CD4-positive, alpha-beta T cell treated with Interleukin-6 for 4 hours (primary cell): ENCODE measurements around the gene PDE6A.
"Not testable (repeated sequence)": the region's sequence is repeated elsewhere in the genome, so short reads cannot be mapped to it uniquely, and the experiment has no call there.

Experiments
- DNase-seq: peaks from one replicate; pipeline ENCODE4 v3.0.0-alpha.2; 2020; ENCODE audit warnings: mixed read lengths

Gene PDE6A

GRCh38 chr5:149858481-149858880 is 86.1 kb downstream of the PDE6A start:
- DNase-seq, result not testable (repeated sequence)

GRCh38 chr5:149857499-149857898 is 87.1 kb downstream of the PDE6A start:
- no peak for DNase-seq

- DNase-seq, result no peak
Measured at GRCh38 chr5:149855366-149855765, 89.2 kb downstream of the PDE6A start.

GRCh38 chr5:149854866-149855265 is 89.7 kb downstream of the PDE6A start:
- no peak for DNase-seq

- no peak for DNase-seq
Measured at GRCh38 chr5:149853701-149854100, 90.9 kb downstream of the PDE6A start.

GRCh38 chr5:149853331-149853648 is 91.3 kb downstream of the PDE6A start:
- DNase-seq, result no peak

- peak; percentile 52 for DNase-seq
Measured at GRCh38 chr5:149852641-149853330, 91.8 kb downstream of the PDE6A start.

- no peak for DNase-seq
Measured at GRCh38 chr5:149851211-149851610, 93.4 kb downstream of the PDE6A start.

GRCh38 chr5:149849966-149850910 is 94.4 kb downstream of the PDE6A start:
- no peak for DNase-seq

GRCh38 chr5:149849280-149849965 is 95.2 kb downstream of the PDE6A start:
- no peak for DNase-seq

- DNase-seq, result no peak
Measured at GRCh38 chr5:149847611-149848010, 97.0 kb downstream of the PDE6A start.

GRCh38 chr5:149846021-149846420 is 98.6 kb downstream of the PDE6A start:
- no peak for DNase-seq

GRCh38 chr5:149845601-149846000 is 99.0 kb downstream of the PDE6A start:
- no peak for DNase-seq

- no peak for DNase-seq
Measured at GRCh38 chr5:149841851-149842793, 102.5 kb downstream of the PDE6A start.

- no peak for DNase-seq
Measured at GRCh38 chr5:149840226-149840825, 104.3 kb downstream of the PDE6A start.

GRCh38 chr5:149839761-149840160 is 104.8 kb downstream of the PDE6A start:
- DNase-seq, result no peak

- no peak for DNase-seq
Measured at GRCh38 chr5:149838881-149839739, 105.5 kb downstream of the PDE6A start.

GRCh38 chr5:149837680-149838269 is 106.8 kb downstream of the PDE6A start:
- no peak for DNase-seq

- no peak for DNase-seq
Measured at GRCh38 chr5:149836451-149837139, 108.0 kb downstream of the PDE6A start.
